H1 (cell line): ENCODE measurements around the gene MGST3. TPM values are rescaled to one million over a fixed set of nuclear protein-coding genes. Genes with fewer than 3 reads are reported as not detected.

Experiments used
- CTCF ChIA-PET: fragments of 300-600 bp; sonication (Branson Sonifier 250); formaldehyde crosslinking; loops from one replicate; lab custom pipeline; 2021; ENCODE audit not compliant: partially characterized antibody; lab: Charles Lee
- POLR2A ChIA-PET: fragments of 300-600 bp; sonication (Branson Sonifier 250); formaldehyde crosslinking; loops from one replicate; lab custom pipeline; 2021; ENCODE audit warnings: inconsistent platforms; ENCODE audit not compliant: partially characterized antibody; lab: Charles Lee
- DNase-seq, 2 experiments: peaks; one replicate each; pipeline versions ENCODE4 v3.0.0 to v3.0.0-alpha.2; 2010 to 2022; ENCODE audit warnings: low spot score in 2 of 2, low read depth in 1 of 2, mixed read lengths in 1 of 2
- FAIRE-seq: peaks from 2 replicates; lab custom pipeline; 2011; peaks lifted over from hg19 to GRCh38; lab: Jason Lieb, UNC
- H2AFZ ChIP-seq: 2 replicates; pipeline ENCODE4 v1.8.1; 2012; ENCODE audit warnings: low read length, inconsistent platforms
- H2AK5ac ChIP-seq: 2 replicates; pipeline ENCODE4 v1.6.1; 2013; ENCODE audit warnings: low read depth, low read length
- H2BK120ac ChIP-seq: replicated peaks from 2 replicates; pipeline ENCODE3; 2013; ENCODE audit warnings: low read depth, low read length, inconsistent platforms
- H2BK12ac ChIP-seq: 2 replicates; pipeline ENCODE4 v1.6.1; 2013; ENCODE audit warnings: low read depth, low read length
- H2BK15ac ChIP-seq: 2 replicates; pipeline ENCODE4 v1.6.1; 2013; ENCODE audit warnings: low read length
- H2BK20ac ChIP-seq: 2 replicates; pipeline ENCODE4 v1.6.1; 2013; ENCODE audit warnings: low read length
- H2BK5ac ChIP-seq: 2 replicates; pipeline ENCODE4 v1.6.1; 2013; ENCODE audit warnings: low read depth, low read length
- H3K14ac ChIP-seq: 2 replicates; pipeline ENCODE4 v1.6.1; 2013; ENCODE audit warnings: inconsistent platforms; ENCODE audit not compliant: insufficient read length
- H3K18ac ChIP-seq: 2 replicates; pipeline ENCODE4 v1.6.1; 2013; ENCODE audit warnings: low read length; ENCODE audit errors: extremely low read depth
- H3K23ac ChIP-seq: 2 replicates; pipeline ENCODE4 v1.6.1; 2013; ENCODE audit warnings: inconsistent platforms; ENCODE audit not compliant: insufficient read length
- H3K23me2 ChIP-seq: 2 replicates; pipeline ENCODE4 v1.6.1; 2013; ENCODE audit warnings: low read depth, low read length
- H3K27ac ChIP-seq: 2 replicates; pipeline ENCODE4 v1.6.1; 2011; ENCODE audit warnings: low read depth, low read length, inconsistent platforms
- H3K27me3 ChIP-seq, 4 experiments: replicated peaks in 1 of 4; 1 replicate in 1 of 4; 2 replicates in 3 of 4; pipeline versions ENCODE4 v1.6.1 to v1.8.1; 2011 to 2013; ENCODE audit warnings: low read length in 3 of 4, mild to moderate bottlenecking in 3 of 4, inconsistent platforms in 2 of 4, mixed read lengths in 2 of 4, moderate library complexity in 1 of 4; ENCODE audit not compliant: control insufficient read depth in 3 of 4, insufficient read depth in 3 of 4; ENCODE audit errors: extremely low read depth in 1 of 4
- H3K36me3 ChIP-seq, 4 experiments: 2 replicates each; pipeline versions ENCODE4 v1.6.1 to v1.8.1; 2011 to 2013; ENCODE audit warnings: mild to moderate bottlenecking in 4 of 4, low read length in 3 of 4, moderate library complexity in 2 of 4, control low read depth in 1 of 4, inconsistent platforms in 1 of 4; ENCODE audit not compliant: insufficient read depth in 4 of 4, control insufficient read depth in 2 of 4
- H3K4ac ChIP-seq: replicated peaks from 2 replicates; pipeline ENCODE3; 2013; ENCODE audit warnings: low read length, low read depth, mixed read lengths, inconsistent platforms; ENCODE audit not compliant: insufficient read length
- H3K4me1 ChIP-seq, 4 experiments: replicated peaks in 1 of 4; 1 replicate in 1 of 4; 2 replicates in 3 of 4; pipeline versions ENCODE4 v1.6.1 to v1.8.1; 2011 to 2013; ENCODE audit warnings: low read length in 3 of 4, inconsistent platforms in 2 of 4, mixed read lengths in 1 of 4; ENCODE audit not compliant: insufficient read depth in 4 of 4, control insufficient read depth in 3 of 4
- H3K4me2 ChIP-seq, 2 experiments: 2 replicates each; pipeline versions ENCODE4 v1.6.1 to v1.8.1; 2011 to 2013; ENCODE audit warnings: low read depth in 2 of 2, low read length in 2 of 2, control low read depth in 1 of 2, inconsistent platforms in 1 of 2, mild to moderate bottlenecking in 1 of 2; ENCODE audit not compliant: insufficient read depth in 1 of 2
- H3K4me3 ChIP-seq, 4 experiments: fragments of 200-600, 300-600 bp in 1 of 4; sonication (generic), shearing (Covaris generic), sonication (Bioruptor Twin) in 1 of 4; 2 replicates each; pipeline versions ENCODE4 v1.5.1 to v1.8.1; 2011 to 2016; ENCODE audit warnings: low read length in 4 of 4, low read depth in 3 of 4, control low read depth in 2 of 4, inconsistent platforms in 2 of 4, mild to moderate bottlenecking in 2 of 4, mixed read lengths in 1 of 4, moderate library complexity in 1 of 4; ENCODE audit not compliant: insufficient read depth in 2 of 4; ENCODE audit errors: extremely low read depth in 1 of 4
- H3K56ac ChIP-seq: replicated peaks from 2 replicates; pipeline ENCODE3; 2013; ENCODE audit warnings: low read depth, mild to moderate bottlenecking, mixed read lengths, low read length, inconsistent platforms; ENCODE audit not compliant: insufficient read length
- H3K79me1 ChIP-seq: 2 replicates; pipeline ENCODE4 v1.6.1; 2013; ENCODE audit warnings: low read depth, low read length, control low read depth
- H3K79me2 ChIP-seq, 2 experiments: 2 replicates each; pipeline versions ENCODE4 v1.6.1 to v1.8.1; 2012 to 2013; ENCODE audit warnings: low read length in 2 of 2, mild to moderate bottlenecking in 2 of 2, inconsistent platforms in 1 of 2; ENCODE audit not compliant: insufficient read depth in 2 of 2, control insufficient read depth in 1 of 2
- H3K9ac ChIP-seq, 4 experiments: replicated peaks in 1 of 4; 1 replicate in 1 of 4; 2 replicates in 3 of 4; pipeline versions ENCODE4 v1.6.1 to v1.8.1; 2011 to 2013; ENCODE audit warnings: low read depth in 3 of 4, low read length in 3 of 4, control low read depth in 2 of 4, mild to moderate bottlenecking in 2 of 4, moderate library complexity in 2 of 4, inconsistent platforms in 1 of 4; ENCODE audit errors: extremely low read depth in 1 of 4
- H3K9me3 ChIP-seq, 2 experiments: 2 replicates each; pipeline versions ENCODE4 v1.6.1 to v1.8.1; 2012 to 2013; ENCODE audit warnings: mild to moderate bottlenecking in 2 of 2, moderate library complexity in 2 of 2, control low read depth in 1 of 2, inconsistent platforms in 1 of 2, low read depth in 1 of 2, low read length in 1 of 2, mixed read lengths in 1 of 2; ENCODE audit not compliant: insufficient read depth in 2 of 2
- H4K20me1 ChIP-seq, 2 experiments: replicated peaks in 1 of 2; 2 replicates each; pipeline versions ENCODE3 to v1.8.1; 2011 to 2013; ENCODE audit warnings: inconsistent platforms in 2 of 2, low read length in 2 of 2, mild to moderate bottlenecking in 1 of 2; ENCODE audit not compliant: insufficient read depth in 2 of 2, control insufficient read depth in 1 of 2
- H4K5ac ChIP-seq: 2 replicates; pipeline ENCODE4 v1.6.1; 2013; ENCODE audit warnings: low read length, low read depth, mixed read lengths, inconsistent platforms; ENCODE audit not compliant: insufficient read length
- H4K8ac ChIP-seq: 2 replicates; pipeline ENCODE4 v1.8.0; 2013; ENCODE audit warnings: mild to moderate bottlenecking, moderate library complexity, low read length, inconsistent platforms; ENCODE audit not compliant: insufficient read depth; ENCODE audit errors: extremely low read depth
- H4K91ac ChIP-seq: replicated peaks from 2 replicates; pipeline ENCODE3; 2013; ENCODE audit warnings: low read length, mixed read lengths, inconsistent platforms; ENCODE audit not compliant: insufficient read length
- EP300 ChIP-seq, 2 experiments: IDR thresholded peaks; 1 replicate in 1 of 2; 2 replicates in 1 of 2; pipeline ENCODE4 v1.6.1; 2011 to 2012; ENCODE audit warnings: low read depth in 2 of 2, low read length in 2 of 2, mild to moderate bottlenecking in 2 of 2, borderline replicate concordance in 1 of 2, inconsistent platforms in 1 of 2, moderate library complexity in 1 of 2
- HDAC2 ChIP-seq, 2 experiments: fragments of 300-600 bp in 1 of 2; sonication (generic) in 1 of 2; IDR thresholded peaks; 2 replicates each; pipeline ENCODE4 v1.6.1; 2011 to 2012; ENCODE audit warnings: low read depth in 2 of 2, low read length in 2 of 2, mild to moderate bottlenecking in 2 of 2, moderate library complexity in 2 of 2, borderline replicate concordance in 1 of 2, inconsistent platforms in 1 of 2
- KDM1A ChIP-seq: fragments of 200-600, 300-600 bp; sonication (generic); IDR thresholded peaks from 2 replicates; pipeline ENCODE4 v1.7.1; 2016; ENCODE audit warnings: mild to moderate bottlenecking, low read length, borderline replicate concordance
- KDM5A ChIP-seq: fragments of 200-600 bp; IDR thresholded peaks from 2 replicates; pipeline ENCODE4 v1.7.1; 2012; ENCODE audit warnings: mild to moderate bottlenecking, low read length, inconsistent platforms, mixed read lengths
- NRF1 ChIP-seq: IDR thresholded peaks from 2 replicates; pipeline ENCODE4 v1.6.1; 2011; ENCODE audit warnings: mild to moderate bottlenecking, low read depth, low read length, improper control_type of control experiment
- POLR2A ChIP-seq, 2 experiments: IDR thresholded peaks; 1 replicate in 1 of 2; 2 replicates in 1 of 2; pipeline ENCODE4 v1.6.1; 2011; ENCODE audit warnings: low read depth in 2 of 2, low read length in 2 of 2, mild to moderate bottlenecking in 2 of 2; ENCODE audit errors: control extremely low read depth in 1 of 2
- RAD21 ChIP-seq, 2 experiments: IDR thresholded peaks in 1 of 2; conservative IDR thresholded peaks in 1 of 2; 2 replicates each; pipeline ENCODE4 v1.6.1; 2011; ENCODE audit warnings: low read depth in 2 of 2, low read length in 2 of 2, improper control_type of control experiment in 1 of 2, inconsistent platforms in 1 of 2, mild to moderate bottlenecking in 1 of 2, moderate library complexity in 1 of 2
- SAP30 ChIP-seq: fragments of 300-600 bp; sonication (generic); IDR thresholded peaks from 2 replicates; pipeline ENCODE4 v1.7.1; 2012; ENCODE audit warnings: low read length, moderate library complexity, mild to moderate bottlenecking, inconsistent platforms; ENCODE audit not compliant: insufficient read depth, insufficient replicate concordance
- YY1 ChIP-seq: IDR thresholded peaks from 2 replicates; pipeline ENCODE4 v1.6.1; 2011; ENCODE audit warnings: low read depth, mild to moderate bottlenecking, low read length
- ZNF274 ChIP-seq: IDR thresholded peaks from 2 replicates; pipeline ENCODE4 v1.7.0; 2012; ENCODE audit warnings: low read length, borderline replicate concordance; ENCODE audit errors: extremely low read depth
- WGBS, 2 experiments: shearing (Covaris generic) in 1 of 2; methylation state at CpG; one replicate each; pipeline versions ENCODE4 v1.1.6 to v1.1.7; 2013 to 2015; ENCODE audit warnings: low lambda C conversion rate in 2 of 2, mixed read lengths in 2 of 2, inconsistent platforms in 1 of 2, low coverage in 1 of 2, missing lambda C conversion rate in 1 of 2; ENCODE audit not compliant: insufficient replicate concordance in 2 of 2, insufficient coverage in 1 of 2, insufficient read length in 1 of 2; ENCODE audit errors: extremely low coverage in 1 of 2, missing lambda C conversion rate in 1 of 2; 5-methylcytosine and 5-hydroxymethylcytosine counted together
- polyA plus RNA-seq, 7 experiments: library from polyadenylated mRNA; depleted of rRNA in 3 of 7; stranded (reverse) in 5 of 7; unstranded in 2 of 7; fragments of >200 nt in 5 of 7; fragments of 200-250 nt in 2 of 7; gene quantifications; 1 replicate in 5 of 7; 2 replicates in 1 of 7; 4 replicates in 1 of 7; pipeline versions ENCODE4 v1.2.1 to v1.2.3, GENCODE V29; 2011 to 2013; ENCODE audit warnings: missing spikeins in 2 of 7, mixed read lengths in 2 of 7
- total RNA-seq: library from RNA; stranded (reverse); fragmentation: NEBNext Ultra II Directional; extraction: Animal tissue kit (Norgen Biotek cat#: 25700); gene quantifications from 2 replicates; pipeline ENCODE4 v1.2.1, GENCODE V29; 2021

Gene MGST3
- total and polyA plus RNA-seq, 2 of the 8 experiments (the other 6 are each of a cell fraction or from before 2014, with no cell fraction given), result 124 to 257 TPM

- H3K4me2 ChIP-seq, result no peak overlapping the region
- TF ChIP-seq POLR2A (IDR thresholded peaks at IDR 0.05; ENCODE audit: control extremely low read depth in 1 of 2, low read depth in 2 of 2, low read length in 2 of 2), result no peak
- TF ChIP-seq SAP30, result no peak
- no peak for TF ChIP-seq KDM5A
- no peak for TF ChIP-seq NRF1
- TF ChIP-seq KDM1A, result no peak
- TF ChIP-seq HDAC2 (IDR thresholded peaks at IDR 0.05; ENCODE audit: borderline replicate concordance in 1 of 2, low read depth in 2 of 2, low read length in 2 of 2), result no peak
- no peak for TF ChIP-seq ZNF274
- TF ChIP-seq EP300 (IDR thresholded peaks at IDR 0.05; ENCODE audit: borderline replicate concordance in 1 of 2, low read depth in 2 of 2, low read length in 2 of 2), result no peak
- no peak for TF ChIP-seq RAD21 (IDR thresholded peaks at IDR 0.05 in 1 of 2, conservative IDR thresholded peaks at IDR 0.05 in 1 of 2; ENCODE audit: low read depth in 2 of 2, low read length in 2 of 2)
- TF ChIP-seq YY1, result no peak
These were observed 11.3 kb upstream of the MGST3 start for GRCh38 chr1:165619647-165620151.

More at GRCh38 chr1:165619647-165620151, 11.3 kb upstream of the MGST3 start:
- Histone ChIP-seq H3K79me2 (no peaks in the 10 kb centered on the region), H2BK5ac (no peak overlapping the region), H4K91ac (no peak overlapping the region), H3K4me1 (peaks cover 0 to 11% (median 1%) of the 10 kb centered on the region in 4 experiments; a peak in 4 of 7 replicates), H3K4ac (no peak overlapping the region), H3K9ac (no peak overlapping the region), H4K5ac (no peak overlapping the region), H4K8ac (no peak overlapping the region), H2BK12ac (no peak overlapping the region), H3K56ac (no peak overlapping the region), H2AK5ac (no peak overlapping the region), H2BK15ac (no peak overlapping the region), H3K9me3 (no peaks in the 10 kb centered on the region), H3K18ac (no peak overlapping the region), H3K4me3 (no peak overlapping the region), H3K14ac (no peak overlapping the region), H4K20me1 (no peaks in the 10 kb centered on the region), H3K27ac (no peak overlapping the region), H2BK20ac (no peak overlapping the region), H3K79me1 (no peaks in the 10 kb centered on the region), H2AFZ (no peak overlapping the region), H3K23ac (no peak overlapping the region), H3K36me3 (no peaks in the 10 kb centered on the region), H3K23me2 (no peaks in the 10 kb centered on the region; the same call in none of the 2 replicates), H3K27me3 (no peaks in the 10 kb centered on the region), H2BK120ac (no peak overlapping the region)
- no peak for DNase-seq
- WGBS, 2 experiments, result 71% methylated on average over 1 of the region's 1 CpG; no CpG with 5 or more reads in 1 of the 2 experiments
- no peak for FAIRE-seq
- POLR2A ChIA-PET, result interaction anchor here (0.9 kb wide), 1 partner anchor 11 kb away, joined by 3 read pairs; the partner anchor contains the start of gene MGST3
- CTCF ChIA-PET, result interaction anchor here (0.6 to 1.1 kb wide), 3 partner anchors 18 to 398 kb away, joined by 3 to 6 read pairs (median 4); no protein-coding TSS in a partner anchor
